K562 (cell line): ENCODE results near the gene TCEA3. TPM values are rescaled to one million over a fixed set of nuclear protein-coding genes. Genes with fewer than 3 reads are reported as not detected.

Experiments used
- BCOR ChIP-seq: fragments of 450-650 bp; IDR thresholded peaks from 2 replicates; pipeline ENCODE4 v1.6.1; 2016
- HCFC1 ChIP-seq: IDR thresholded peaks from 2 replicates; pipeline ENCODE4 v1.6.1; 2012; ENCODE audit warnings: low read depth, low read length, improper control_type of control experiment
- MAFK ChIP-seq: IDR thresholded peaks from 2 replicates; pipeline ENCODE4 v1.6.1; 2011; ENCODE audit warnings: low read length, improper control_type of control experiment
- MIER1 ChIP-seq: fragments of 450-650 bp; IDR thresholded peaks from 2 replicates; pipeline ENCODE4 v1.6.1; 2016; ENCODE audit warnings: antibody characterized with exemption, mild to moderate bottlenecking, low read depth
- NFE2L1 ChIP-seq: fragments of 450-650 bp; IDR thresholded peaks from 2 replicates; pipeline ENCODE4 v1.6.1; 2016; ENCODE audit warnings: missing genetic modification characterization, low read depth, mild to moderate bottlenecking, missing compliant biosample characterization, moderate library complexity, borderline replicate concordance
- POU5F1 ChIP-seq: fragments of 150-350 bp; IDR thresholded peaks from 2 replicates; pipeline ENCODE4 v1.6.1; 2014; ENCODE audit warnings: borderline replicate concordance, low read length, low read depth, mild to moderate bottlenecking; ENCODE audit not compliant: partially characterized antibody
- ZNF197 ChIP-seq: fragments of 200-800 bp; sonication (Bioruptor generic); IDR thresholded peaks from 2 replicates; pipeline ENCODE4 v1.6.1; 2016; ENCODE audit warnings: low read depth, missing genetic modification characterization, missing compliant biosample characterization
- polyA plus RNA-seq, 8 experiments: library from polyadenylated mRNA; depleted of rRNA in 4 of 8; stranded (reverse) in 5 of 8; unstranded in 3 of 8; fragments of >200 nt; fragmentation: Nextera tagmentation in 2 of 8; fragmentation: Illumina TruSeq in 1 of 8; extraction: Ambion mirVana in 2 of 8; extraction: Trizol in 1 of 8; gene quantifications; 2 replicates each; pipeline versions ENCODE4 v1.2.1 to v1.2.3, GENCODE V29; 2011 to 2014; ENCODE audit warnings: inconsistent platforms in 1 of 8, missing spikeins in 1 of 8
- total RNA-seq, 7 experiments: library from RNA; depleted of rRNA in 6 of 7; stranded (reverse); fragments of >200 nt in 6 of 7; fragmentation: Illumina TruSeq in 2 of 7; extraction: Trizol in 2 of 7; gene quantifications; 2 replicates each; pipeline versions ENCODE4 v1.2.1 to v1.2.3, GENCODE V29; 2011 to 2021; ENCODE audit warnings: low replicate concordance in 1 of 7
- TF ChIP-seq, protein P1 (sequence below): sonication (generic); formaldehyde crosslinking; IDR thresholded peaks from 2 replicates; pipeline ENCODE4 v1.8.0; 2022; ENCODE audit warnings: mild to moderate bottlenecking, missing genetic modification reagents
- TF ChIP-seq, protein P2 (sequence below): sonication (generic); formaldehyde crosslinking; IDR thresholded peaks from 2 replicates; pipeline ENCODE4 v1.4.0; 2020; ENCODE audit warnings: mild to moderate bottlenecking, missing genetic modification reagents
- TF ChIP-seq, protein P3 (sequence below): fragments of 450-650 bp; IDR thresholded peaks from 2 replicates; pipeline ENCODE4 v1.6.1; 2016; ENCODE audit warnings: low read depth
- TF ChIP-seq, protein P4 (sequence below): fragments of 250-450 bp; sonication (Bioruptor Pico); IDR thresholded peaks from 2 replicates; pipeline ENCODE4 v1.4.0; 2020; ENCODE audit warnings: mild to moderate bottlenecking
- TF ChIP-seq, protein P5 (sequence below): fragments of 450-650 bp; IDR thresholded peaks from 2 replicates; pipeline ENCODE4 v1.6.1; 2017; ENCODE audit warnings: antibody characterized with exemption

The TCEA3 gene
- total and polyA plus RNA-seq, 9 of the 15 experiments (the other 6 are each of a cell fraction or from before 2014, with no cell fraction given) = 0.03 to 0.55 (median 0.36) TPM

DNA sequence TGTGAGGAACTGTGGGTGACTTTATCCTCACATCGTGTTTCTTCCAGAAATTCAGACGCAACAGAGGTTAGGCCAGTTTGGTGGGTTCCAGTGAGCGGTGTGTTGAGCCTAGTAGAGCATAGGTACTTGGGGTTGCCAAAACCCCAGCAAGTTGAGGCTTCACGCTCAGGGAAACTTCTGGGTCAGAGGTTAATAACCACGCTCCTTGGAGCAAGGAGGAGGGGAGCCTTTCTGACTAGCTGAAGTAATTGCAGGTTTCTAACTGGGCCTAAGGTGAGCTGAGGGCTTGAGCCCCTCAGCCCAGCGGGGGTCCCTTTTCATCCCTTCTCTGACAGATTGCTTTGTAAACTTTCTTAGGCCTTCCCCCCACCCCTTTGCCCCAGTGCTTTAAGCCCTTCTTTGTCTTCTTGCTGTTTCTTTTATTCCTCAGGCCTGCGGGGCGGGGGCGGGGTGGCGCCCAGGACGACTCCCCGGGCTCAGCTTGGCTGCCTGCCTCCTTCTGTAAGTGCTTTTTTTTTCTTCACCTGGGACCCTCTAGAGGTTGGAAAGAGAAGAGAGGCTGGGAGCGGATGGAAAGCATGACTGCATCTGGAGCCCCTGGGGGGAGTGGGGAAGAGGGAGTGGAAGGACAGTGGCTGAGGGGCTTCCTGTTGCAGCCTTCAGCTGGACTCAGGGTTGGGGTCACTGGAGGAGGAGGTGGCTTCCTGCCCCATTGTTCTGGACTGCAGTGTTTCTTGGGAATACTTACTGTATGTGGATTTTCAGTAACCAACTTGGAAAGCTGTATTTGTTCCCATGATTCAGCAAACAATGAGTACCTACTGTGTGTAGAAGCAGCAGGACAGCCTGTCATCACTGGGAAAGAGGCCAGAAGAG is 53.6 kb downstream of the TCEA3 start (continued):
- TF ChIP-seq MIER1 (no peak), NFE2L1 (tag) (no peak), HCFC1 (no peak; the same call in 1 of the 2 replicates), BCOR (no peak), MAFK (no peak), POU5F1 (no peak), ZNF197 (CRISPR knock-in tag) (no peak)
- TF ChIP-seq, protein P1, sequence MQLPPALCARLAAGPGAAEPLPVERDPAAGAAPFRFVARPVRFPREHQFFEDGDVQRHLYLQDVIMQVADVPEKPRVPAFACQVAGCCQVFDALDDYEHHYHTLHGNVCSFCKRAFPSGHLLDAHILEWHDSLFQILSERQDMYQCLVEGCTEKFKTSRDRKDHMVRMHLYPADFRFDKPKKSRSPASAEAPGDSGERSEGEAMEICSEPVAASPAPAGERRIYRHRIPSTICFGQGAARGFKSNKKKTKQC = no peak
- TF ChIP-seq, protein P2, sequence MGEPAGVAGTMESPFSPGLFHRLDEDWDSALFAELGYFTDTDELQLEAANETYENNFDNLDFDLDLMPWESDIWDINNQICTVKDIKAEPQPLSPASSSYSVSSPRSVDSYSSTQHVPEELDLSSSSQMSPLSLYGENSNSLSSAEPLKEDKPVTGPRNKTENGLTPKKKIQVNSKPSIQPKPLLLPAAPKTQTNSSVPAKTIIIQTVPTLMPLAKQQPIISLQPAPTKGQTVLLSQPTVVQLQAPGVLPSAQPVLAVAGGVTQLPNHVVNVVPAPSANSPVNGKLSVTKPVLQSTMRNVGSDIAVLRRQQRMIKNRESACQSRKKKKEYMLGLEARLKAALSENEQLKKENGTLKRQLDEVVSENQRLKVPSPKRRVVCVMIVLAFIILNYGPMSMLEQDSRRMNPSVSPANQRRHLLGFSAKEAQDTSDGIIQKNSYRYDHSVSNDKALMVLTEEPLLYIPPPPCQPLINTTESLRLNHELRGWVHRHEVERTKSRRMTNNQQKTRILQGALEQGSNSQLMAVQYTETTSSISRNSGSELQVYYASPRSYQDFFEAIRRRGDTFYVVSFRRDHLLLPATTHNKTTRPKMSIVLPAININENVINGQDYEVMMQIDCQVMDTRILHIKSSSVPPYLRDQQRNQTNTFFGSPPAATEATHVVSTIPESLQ (CRISPR knock-in tag) = no peak
- TF ChIP-seq, protein P3, sequence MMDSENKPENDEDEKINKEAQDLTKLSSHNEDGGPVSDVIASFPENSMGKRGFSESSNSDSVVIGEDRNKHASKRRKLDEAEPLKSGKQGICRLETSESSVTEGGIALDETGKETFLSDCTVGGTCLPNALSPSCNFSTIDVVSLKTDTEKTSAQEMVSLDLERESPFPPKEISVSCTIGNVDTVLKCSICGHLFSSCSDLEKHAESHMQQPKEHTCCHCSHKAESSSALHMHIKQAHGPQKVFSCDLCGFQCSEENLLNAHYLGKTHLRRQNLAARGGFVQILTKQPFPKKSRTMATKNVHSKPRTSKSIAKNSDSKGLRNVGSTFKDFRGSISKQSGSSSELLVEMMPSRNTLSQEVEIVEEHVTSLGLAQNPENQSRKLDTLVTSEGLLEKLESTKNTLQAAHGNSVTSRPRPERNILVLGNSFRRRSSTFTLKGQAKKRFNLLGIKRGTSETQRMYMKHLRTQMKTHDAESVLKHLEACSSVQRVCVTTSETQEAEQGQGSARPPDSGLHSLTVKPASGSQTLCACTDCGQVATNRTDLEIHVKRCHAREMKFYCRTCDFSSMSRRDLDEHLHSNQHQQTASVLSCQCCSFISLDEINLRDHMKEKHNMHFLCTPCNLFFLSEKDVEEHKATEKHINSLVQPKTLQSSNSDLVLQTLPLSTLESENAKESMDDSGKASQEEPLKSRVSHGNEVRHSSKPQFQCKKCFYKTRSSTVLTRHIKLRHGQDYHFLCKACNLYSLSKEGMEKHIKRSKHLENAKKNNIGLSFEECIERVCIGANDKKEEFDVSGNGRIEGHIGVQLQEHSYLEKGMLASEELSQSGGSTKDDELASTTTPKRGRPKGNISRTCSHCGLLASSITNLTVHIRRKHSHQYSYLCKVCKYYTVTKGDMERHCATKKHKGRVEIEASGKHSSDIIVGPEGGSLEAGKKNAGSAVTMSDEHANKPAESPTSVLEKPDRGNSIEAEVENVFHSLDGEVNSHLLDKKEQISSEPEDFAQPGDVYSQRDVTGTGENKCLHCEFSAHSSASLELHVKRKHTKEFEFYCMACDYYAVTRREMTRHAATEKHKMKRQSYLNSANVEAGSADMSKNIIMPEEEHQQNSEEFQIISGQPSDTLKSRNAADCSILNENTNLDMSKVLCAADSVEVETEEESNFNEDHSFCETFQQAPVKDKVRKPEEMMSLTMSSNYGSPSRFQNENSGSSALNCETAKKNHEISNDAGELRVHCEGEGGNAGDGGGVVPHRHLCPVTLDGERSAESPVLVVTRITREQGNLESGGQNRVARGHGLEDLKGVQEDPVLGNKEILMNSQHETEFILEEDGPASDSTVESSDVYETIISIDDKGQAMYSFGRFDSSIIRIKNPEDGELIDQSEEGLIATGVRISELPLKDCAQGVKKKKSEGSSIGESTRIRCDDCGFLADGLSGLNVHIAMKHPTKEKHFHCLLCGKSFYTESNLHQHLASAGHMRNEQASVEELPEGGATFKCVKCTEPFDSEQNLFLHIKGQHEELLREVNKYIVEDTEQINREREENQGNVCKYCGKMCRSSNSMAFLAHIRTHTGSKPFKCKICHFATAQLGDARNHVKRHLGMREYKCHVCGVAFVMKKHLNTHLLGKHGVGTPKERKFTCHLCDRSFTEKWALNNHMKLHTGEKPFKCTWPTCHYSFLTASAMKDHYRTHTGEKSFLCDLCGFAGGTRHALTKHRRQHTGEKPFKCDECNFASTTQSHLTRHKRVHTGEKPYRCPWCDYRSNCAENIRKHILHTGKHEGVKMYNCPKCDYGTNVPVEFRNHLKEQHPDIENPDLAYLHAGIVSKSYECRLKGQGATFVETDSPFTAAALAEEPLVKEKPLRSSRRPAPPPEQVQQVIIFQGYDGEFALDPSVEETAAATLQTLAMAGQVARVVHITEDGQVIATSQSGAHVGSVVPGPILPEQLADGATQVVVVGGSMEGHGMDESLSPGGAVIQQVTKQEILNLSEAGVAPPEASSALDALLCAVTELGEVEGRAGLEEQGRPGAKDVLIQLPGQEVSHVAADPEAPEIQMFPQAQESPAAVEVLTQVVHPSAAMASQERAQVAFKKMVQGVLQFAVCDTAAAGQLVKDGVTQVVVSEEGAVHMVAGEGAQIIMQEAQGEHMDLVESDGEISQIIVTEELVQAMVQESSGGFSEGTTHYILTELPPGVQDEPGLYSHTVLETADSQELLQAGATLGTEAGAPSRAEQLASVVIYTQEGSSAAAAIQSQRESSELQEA = no peak
- TF ChIP-seq, protein P4, sequence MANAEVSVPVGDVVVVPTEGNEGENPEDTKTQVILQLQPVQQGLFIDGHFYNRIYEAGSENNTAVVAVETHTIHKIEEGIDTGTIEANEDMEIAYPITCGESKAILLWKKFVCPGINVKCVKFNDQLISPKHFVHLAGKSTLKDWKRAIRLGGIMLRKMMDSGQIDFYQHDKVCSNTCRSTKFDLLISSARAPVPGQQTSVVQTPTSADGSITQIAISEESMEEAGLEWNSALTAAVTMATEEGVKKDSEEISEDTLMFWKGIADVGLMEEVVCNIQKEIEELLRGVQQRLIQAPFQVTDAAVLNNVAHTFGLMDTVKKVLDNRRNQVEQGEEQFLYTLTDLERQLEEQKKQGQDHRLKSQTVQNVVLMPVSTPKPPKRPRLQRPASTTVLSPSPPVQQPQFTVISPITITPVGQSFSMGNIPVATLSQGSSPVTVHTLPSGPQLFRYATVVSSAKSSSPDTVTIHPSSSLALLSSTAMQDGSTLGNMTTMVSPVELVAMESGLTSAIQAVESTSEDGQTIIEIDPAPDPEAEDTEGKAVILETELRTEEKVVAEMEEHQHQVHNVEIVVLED (CRISPR knock-in tag) = no peak
- TF ChIP-seq, protein P5, sequence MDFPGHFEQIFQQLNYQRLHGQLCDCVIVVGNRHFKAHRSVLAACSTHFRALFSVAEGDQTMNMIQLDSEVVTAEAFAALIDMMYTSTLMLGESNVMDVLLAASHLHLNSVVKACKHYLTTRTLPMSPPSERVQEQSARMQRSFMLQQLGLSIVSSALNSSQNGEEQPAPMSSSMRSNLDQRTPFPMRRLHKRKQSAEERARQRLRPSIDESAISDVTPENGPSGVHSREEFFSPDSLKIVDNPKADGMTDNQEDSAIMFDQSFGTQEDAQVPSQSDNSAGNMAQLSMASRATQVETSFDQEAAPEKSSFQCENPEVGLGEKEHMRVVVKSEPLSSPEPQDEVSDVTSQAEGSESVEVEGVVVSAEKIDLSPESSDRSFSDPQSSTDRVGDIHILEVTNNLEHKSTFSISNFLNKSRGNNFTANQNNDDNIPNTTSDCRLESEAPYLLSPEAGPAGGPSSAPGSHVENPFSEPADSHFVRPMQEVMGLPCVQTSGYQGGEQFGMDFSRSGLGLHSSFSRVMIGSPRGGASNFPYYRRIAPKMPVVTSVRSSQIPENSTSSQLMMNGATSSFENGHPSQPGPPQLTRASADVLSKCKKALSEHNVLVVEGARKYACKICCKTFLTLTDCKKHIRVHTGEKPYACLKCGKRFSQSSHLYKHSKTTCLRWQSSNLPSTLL = no peak
